GM23338 (cell line): ENCODE results near the gene OTOG. TPM values are rescaled to one million over a fixed set of nuclear protein-coding genes. Genes with fewer than 3 reads are reported as not detected.

Source experiments
- ATAC-seq: fragments of 200-7000 bp; cut with Tn5 transposase; 3 replicates; pipeline ENCODE4 v1.9.1; 2020
- DNase-seq: peaks from one replicate; pipeline ENCODE4 v3.0.0-alpha.2; 2015; ENCODE audit warnings: low spot score
- H2AFZ ChIP-seq: fragments of 200-600 bp; sonication (generic); 2 replicates; pipeline ENCODE4 v1.8.0; 2016; ENCODE audit warnings: antibody characterized with exemption, mild to moderate bottlenecking, moderate library complexity
- H3F3A ChIP-seq: fragments of 200-600 bp; sonication (generic); replicated peaks from 2 replicates; pipeline ENCODE4 v1.8.0; 2017; ENCODE audit warnings: antibody characterized with exemption, mixed run types, low read depth
- H3K27ac ChIP-seq: fragments of 200-600 bp; sonication (generic); 2 replicates; pipeline ENCODE4 v1.6.1; 2016; ENCODE audit warnings: low read depth
- H3K27me3 ChIP-seq: fragments of 200-600 bp; sonication (generic); 2 replicates; pipeline ENCODE4 v1.8.0; 2016; ENCODE audit warnings: mild to moderate bottlenecking, mixed run types, moderate library complexity; ENCODE audit not compliant: insufficient read depth
- H3K36me3 ChIP-seq: fragments of 200-600 bp; sonication (generic); 2 replicates; pipeline ENCODE4 v1.8.0; 2016; ENCODE audit warnings: mild to moderate bottlenecking; ENCODE audit not compliant: insufficient read depth
- H3K4me1 ChIP-seq: fragments of 200-600 bp; sonication (generic); 2 replicates; pipeline ENCODE4 v1.8.0; 2016; ENCODE audit warnings: mild to moderate bottlenecking, moderate library complexity; ENCODE audit not compliant: insufficient read depth
- H3K4me2 ChIP-seq: fragments of 200-600 bp; sonication (generic); 2 replicates; pipeline ENCODE4 v1.7.1; 2017; ENCODE audit warnings: mixed run types
- H3K4me3 ChIP-seq: fragments of 200-600 bp; sonication (generic); 2 replicates; pipeline ENCODE4 v1.6.1; 2016; ENCODE audit warnings: mixed run types
- H3K79me2 ChIP-seq: fragments of 200-600 bp; sonication (generic); replicated peaks from 2 replicates; pipeline ENCODE4 v1.8.0; 2017; ENCODE audit warnings: mild to moderate bottlenecking; ENCODE audit not compliant: insufficient read depth
- H3K9me2 ChIP-seq: fragments of 200-600 bp; sonication (generic); 2 replicates; pipeline ENCODE4 v1.8.0; 2017; ENCODE audit not compliant: insufficient read depth
- H4K20me1 ChIP-seq: fragments of 200-600 bp; sonication (generic); replicated peaks from 2 replicates; pipeline ENCODE4 v1.8.0; 2017; ENCODE audit warnings: mild to moderate bottlenecking; ENCODE audit not compliant: insufficient read depth
- H3K27ac Mint-ChIP-seq: 2 replicates; pipeline ENCODE4 v1.8.0; 2020; ENCODE audit warnings: inconsistent platforms, mild to moderate bottlenecking, moderate library complexity, mixed read lengths
- H3K27me3 Mint-ChIP-seq: 3 replicates; pipeline ENCODE4 v1.8.0; 2022; ENCODE audit warnings: low read depth, mild to moderate bottlenecking, moderate library complexity, mixed read lengths, inconsistent platforms; ENCODE audit not compliant: insufficient read depth, poor library complexity
- H3K36me3 Mint-ChIP-seq: 3 replicates; pipeline ENCODE4 v1.8.0; 2021; ENCODE audit warnings: low read depth, mild to moderate bottlenecking, inconsistent platforms, moderate library complexity, mixed read lengths
- H3K4me1 Mint-ChIP-seq: 3 replicates; pipeline ENCODE4 v1.8.0; 2020; ENCODE audit warnings: mild to moderate bottlenecking, inconsistent platforms, mixed read lengths
- H3K4me3 Mint-ChIP-seq: 3 replicates; pipeline ENCODE4 v1.8.0; 2021; ENCODE audit warnings: moderate library complexity, mild to moderate bottlenecking, inconsistent platforms, mixed read lengths
- H3K9me3 Mint-ChIP-seq: 3 replicates; pipeline ENCODE4 v1.8.0; 2020; ENCODE audit warnings: moderate library complexity, mild to moderate bottlenecking, inconsistent platforms, mixed read lengths
- CREB1 ChIP-seq: fragments of 250-450 bp; sonication (Bioruptor Pico); IDR thresholded peaks from 2 replicates; pipeline ENCODE4 v1.5.0; 2020; ENCODE audit warnings: low read depth, mild to moderate bottlenecking, moderate library complexity
- EZH2phosphoT487 ChIP-seq: fragments of 200-600 bp; sonication (generic); IDR thresholded peaks from one replicate; pipeline ENCODE4 v1.8.1; 2018; ENCODE audit warnings: antibody characterized with exemption; ENCODE audit not compliant: unreplicated experiment
- JUNB ChIP-seq: IDR thresholded peaks from one replicate; pipeline ENCODE4 v1.6.1; 2016; ENCODE audit warnings: antibody characterized with exemption; ENCODE audit not compliant: unreplicated experiment
- NANOG ChIP-seq: IDR thresholded peaks from 2 replicates; pipeline ENCODE4 v1.6.1; 2016; ENCODE audit warnings: antibody characterized with exemption, borderline replicate concordance
- POLR2AphosphoS5 ChIP-seq: IDR thresholded peaks from 2 replicates; pipeline ENCODE4 v1.6.1; 2016; ENCODE audit warnings: antibody characterized with exemption, low read depth
- REST ChIP-seq: IDR thresholded peaks from one replicate; pipeline ENCODE4 v1.6.1; 2018; ENCODE audit warnings: antibody characterized with exemption; ENCODE audit not compliant: unreplicated experiment
- STAT1 ChIP-seq: IDR thresholded peaks from one replicate; pipeline ENCODE4 v1.6.1; 2016; ENCODE audit warnings: antibody characterized with exemption; ENCODE audit not compliant: unreplicated experiment
- ZNF331 ChIP-seq: fragments of 250-450 bp; sonication (Bioruptor Pico); IDR thresholded peaks from 2 replicates; pipeline ENCODE4 v1.5.0; 2020; ENCODE audit warnings: low read depth, mild to moderate bottlenecking, moderate library complexity
- polyA plus RNA-seq: library from polyadenylated mRNA; unstranded; fragments of >200 nt; fragmentation: Nextera tagmentation; extraction: Ambion mirVana; gene quantifications from 2 replicates; pipeline ENCODE4 v1.2.1, GENCODE V29; 2016
- total RNA-seq: library from RNA; depleted of rRNA; stranded (reverse); fragments of >200 nt; shearing (Covaris generic); gene quantifications from 2 replicates; pipeline ENCODE4 v1.2.3, GENCODE V29; 2014
- TF ChIP-seq, protein P1 (sequence below): IDR thresholded peaks from 2 replicates; pipeline ENCODE4 v1.6.1; 2016; ENCODE audit warnings: antibody characterized with exemption
- TF ChIP-seq, protein P2 (sequence below): fragments of 250-450 bp; sonication (Bioruptor Pico); IDR thresholded peaks from 2 replicates; pipeline ENCODE4 v1.5.0; 2020; ENCODE audit warnings: mild to moderate bottlenecking, moderate library complexity

Gene OTOG
- total and polyA plus RNA-seq, 2 experiments from 2014 or later = 0.40 to 0.52 TPM

DNA sequence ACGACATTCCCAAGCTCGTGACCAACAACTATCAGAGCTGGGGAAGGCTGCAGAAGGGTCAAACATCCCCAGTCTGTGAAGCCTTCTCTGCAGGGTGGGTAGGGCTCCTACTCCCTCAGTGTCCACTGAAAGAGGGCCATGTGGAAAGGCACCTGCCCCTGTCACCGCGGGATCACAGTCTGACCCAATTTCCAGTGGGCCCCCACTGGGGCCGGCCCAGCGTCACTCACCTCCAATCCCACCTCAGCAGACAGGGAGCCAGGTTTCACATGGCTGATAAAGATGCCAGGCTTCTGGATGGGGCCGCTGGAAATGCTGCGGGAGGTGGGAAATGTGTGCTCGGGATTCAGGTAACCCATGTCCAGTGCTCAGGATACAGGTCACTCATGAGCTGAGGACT is 22.8 kb upstream of the OTOG start:
- Histone ChIP-seq H3K4me3 (no peak overlapping the region), H3K27ac (no peak overlapping the region), H3K9me2 (0 out of 2 replicates have a peak, but pooled peaks cover 5% of the 10 kb centered on the region), H3F3A (no peaks in the 10 kb centered on the region), H3K4me2 (no peak overlapping the region), H3K36me3 (no peaks in the 10 kb centered on the region), H3K4me1 (peaks cover 6% of the 10 kb centered on the region; the same call in 1 of the 2 replicates), H3K79me2 (no peaks in the 10 kb centered on the region), H3K27me3 (no peaks in the 10 kb centered on the region), H4K20me1 (no peaks in the 10 kb centered on the region), H2AFZ (no peak overlapping the region)
- H3K27me3 Mint-ChIP-seq = peaks cover 10% of the 10 kb centered on the region
- DNase-seq (no peak), ATAC-seq (no peak)
- no peak overlapping the region for H3K4me3 Mint-ChIP-seq
- no peak for TF ChIP-seq CREB1 (CRISPR knock-in tag)
- TF ChIP-seq, protein P1, sequence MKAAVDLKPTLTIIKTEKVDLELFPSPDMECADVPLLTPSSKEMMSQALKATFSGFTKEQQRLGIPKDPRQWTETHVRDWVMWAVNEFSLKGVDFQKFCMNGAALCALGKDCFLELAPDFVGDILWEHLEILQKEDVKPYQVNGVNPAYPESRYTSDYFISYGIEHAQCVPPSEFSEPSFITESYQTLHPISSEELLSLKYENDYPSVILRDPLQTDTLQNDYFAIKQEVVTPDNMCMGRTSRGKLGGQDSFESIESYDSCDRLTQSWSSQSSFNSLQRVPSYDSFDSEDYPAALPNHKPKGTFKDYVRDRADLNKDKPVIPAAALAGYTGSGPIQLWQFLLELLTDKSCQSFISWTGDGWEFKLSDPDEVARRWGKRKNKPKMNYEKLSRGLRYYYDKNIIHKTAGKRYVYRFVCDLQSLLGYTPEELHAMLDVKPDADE = no peak
- no peak overlapping the region for H3K27ac Mint-ChIP-seq
- H3K9me3 Mint-ChIP-seq = no peaks in the 10 kb centered on the region; the same call in 2 of the 3 replicates
- H3K4me1 Mint-ChIP-seq = peaks cover 9% of the 10 kb centered on the region
- H3K36me3 Mint-ChIP-seq = peaks cover 5% of the 10 kb centered on the region; the same call in 2 of the 3 replicates

GRCh38 chr11:17525570-17525969 is 21.5 kb upstream of the OTOG start:
- Histone ChIP-seq H3K36me3 (no peaks in the 10 kb centered on the region), H3K4me3 (no peak overlapping the region), H3K9me2 (no peaks in the 10 kb centered on the region), H3K27ac (no peak overlapping the region), H4K20me1 (no peaks in the 10 kb centered on the region), H3K79me2 (no peaks in the 10 kb centered on the region), H2AFZ (no peak overlapping the region), H3K27me3 (no peaks in the 10 kb centered on the region), H3F3A (no peaks in the 10 kb centered on the region), H3K4me2 (no peak overlapping the region), H3K4me1 (no peaks in the 10 kb centered on the region; the same call in 1 of the 2 replicates)
- Mint-ChIP-seq H3K4me1 (no peaks in the 10 kb centered on the region; the same call in 1 of the 3 replicates), H3K27ac (no peak overlapping the region), H3K4me3 (no peak overlapping the region), H3K9me3 (no peaks in the 10 kb centered on the region; the same call in 2 of the 3 replicates), H3K36me3 (peaks cover 5% of the 10 kb centered on the region; the same call in 2 of the 3 replicates), H3K27me3 (peaks cover 10% of the 10 kb centered on the region)
- ATAC-seq = no peak
- no peak for DNase-seq
- TF ChIP-seq NANOG = no peak
- TF ChIP-seq REST = no peak
- TF ChIP-seq, protein P2, sequence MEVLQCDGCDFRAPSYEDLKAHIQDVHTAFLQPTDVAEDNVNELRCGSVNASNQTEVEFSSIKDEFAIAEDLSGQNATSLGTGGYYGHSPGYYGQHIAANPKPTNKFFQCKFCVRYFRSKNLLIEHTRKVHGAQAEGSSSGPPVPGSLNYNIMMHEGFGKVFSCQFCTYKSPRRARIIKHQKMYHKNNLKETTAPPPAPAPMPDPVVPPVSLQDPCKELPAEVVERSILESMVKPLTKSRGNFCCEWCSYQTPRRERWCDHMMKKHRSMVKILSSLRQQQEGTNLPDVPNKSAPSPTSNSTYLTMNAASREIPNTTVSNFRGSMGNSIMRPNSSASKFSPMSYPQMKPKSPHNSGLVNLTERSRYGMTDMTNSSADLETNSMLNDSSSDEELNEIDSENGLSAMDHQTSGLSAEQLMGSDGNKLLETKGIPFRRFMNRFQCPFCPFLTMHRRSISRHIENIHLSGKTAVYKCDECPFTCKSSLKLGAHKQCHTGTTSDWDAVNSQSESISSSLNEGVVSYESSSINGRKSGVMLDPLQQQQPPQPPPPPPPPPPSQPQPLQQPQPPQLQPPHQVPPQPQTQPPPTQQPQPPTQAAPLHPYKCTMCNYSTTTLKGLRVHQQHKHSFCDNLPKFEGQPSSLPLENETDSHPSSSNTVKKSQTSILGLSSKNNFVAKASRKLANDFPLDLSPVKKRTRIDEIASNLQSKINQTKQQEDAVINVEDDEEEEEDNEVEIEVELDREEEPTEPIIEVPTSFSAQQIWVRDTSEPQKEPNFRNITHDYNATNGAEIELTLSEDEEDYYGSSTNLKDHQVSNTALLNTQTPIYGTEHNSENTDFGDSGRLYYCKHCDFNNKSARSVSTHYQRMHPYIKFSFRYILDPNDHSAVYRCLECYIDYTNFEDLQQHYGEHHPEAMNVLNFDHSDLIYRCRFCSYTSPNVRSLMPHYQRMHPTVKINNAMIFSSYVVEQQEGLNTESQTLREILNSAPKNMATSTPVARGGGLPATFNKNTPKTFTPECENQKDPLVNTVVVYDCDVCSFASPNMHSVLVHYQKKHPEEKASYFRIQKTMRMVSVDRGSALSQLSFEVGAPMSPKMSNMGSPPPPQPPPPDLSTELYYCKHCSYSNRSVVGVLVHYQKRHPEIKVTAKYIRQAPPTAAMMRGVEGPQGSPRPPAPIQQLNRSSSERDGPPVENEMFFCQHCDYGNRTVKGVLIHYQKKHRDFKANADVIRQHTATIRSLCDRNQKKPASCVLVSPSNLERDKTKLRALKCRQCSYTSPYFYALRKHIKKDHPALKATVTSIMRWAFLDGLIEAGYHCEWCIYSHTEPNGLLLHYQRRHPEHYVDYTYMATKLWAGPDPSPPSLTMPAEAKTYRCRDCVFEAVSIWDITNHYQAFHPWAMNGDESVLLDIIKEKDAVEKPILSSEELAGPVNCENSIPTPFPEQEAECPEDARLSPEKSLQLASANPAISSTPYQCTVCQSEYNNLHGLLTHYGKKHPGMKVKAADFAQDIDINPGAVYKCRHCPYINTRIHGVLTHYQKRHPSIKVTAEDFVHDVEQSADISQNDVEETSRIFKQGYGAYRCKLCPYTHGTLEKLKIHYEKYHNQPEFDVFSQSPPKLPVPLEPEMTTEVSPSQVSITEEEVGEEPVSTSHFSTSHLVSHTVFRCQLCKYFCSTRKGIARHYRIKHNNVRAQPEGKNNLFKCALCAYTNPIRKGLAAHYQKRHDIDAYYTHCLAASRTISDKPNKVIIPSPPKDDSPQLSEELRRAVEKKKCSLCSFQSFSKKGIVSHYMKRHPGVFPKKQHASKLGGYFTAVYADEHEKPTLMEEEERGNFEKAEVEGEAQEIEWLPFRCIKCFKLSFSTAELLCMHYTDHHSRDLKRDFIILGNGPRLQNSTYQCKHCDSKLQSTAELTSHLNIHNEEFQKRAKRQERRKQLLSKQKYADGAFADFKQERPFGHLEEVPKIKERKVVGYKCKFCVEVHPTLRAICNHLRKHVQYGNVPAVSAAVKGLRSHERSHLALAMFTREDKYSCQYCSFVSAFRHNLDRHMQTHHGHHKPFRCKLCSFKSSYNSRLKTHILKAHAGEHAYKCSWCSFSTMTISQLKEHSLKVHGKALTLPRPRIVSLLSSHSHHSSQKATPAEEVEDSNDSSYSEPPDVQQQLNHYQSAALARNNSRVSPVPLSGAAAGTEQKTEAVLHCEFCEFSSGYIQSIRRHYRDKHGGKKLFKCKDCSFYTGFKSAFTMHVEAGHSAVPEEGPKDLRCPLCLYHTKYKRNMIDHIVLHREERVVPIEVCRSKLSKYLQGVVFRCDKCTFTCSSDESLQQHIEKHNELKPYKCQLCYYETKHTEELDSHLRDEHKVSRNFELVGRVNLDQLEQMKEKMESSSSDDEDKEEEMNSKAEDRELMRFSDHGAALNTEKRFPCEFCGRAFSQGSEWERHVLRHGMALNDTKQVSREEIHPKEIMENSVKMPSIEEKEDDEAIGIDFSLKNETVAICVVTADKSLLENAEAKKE (CRISPR knock-in tag) = no peak
- no peak for TF ChIP-seq STAT1
- TF ChIP-seq POLR2AphosphoS5 = no peak
- no peak for TF ChIP-seq CREB1 (CRISPR knock-in tag)
- no peak for TF ChIP-seq ZNF331 (CRISPR knock-in tag)
- TF ChIP-seq JUNB = no peak
- TF ChIP-seq EZH2phosphoT487 = no peak
- TF ChIP-seq, protein P1 = no peak
